ENCODE results near the gene GPHN.
"Not testable (repeated sequence)": the region's sequence is repeated elsewhere in the genome, so short reads cannot be mapped to it uniquely, and the experiment has no call there.

GPHN gene

GRCh38 chr14:66651536-66652220 is 143.7 kb downstream of the GPHN start:
- no peak for DNase-seq (ENCODE audit: low read depth in 1 of 2, low spot score in 1 of 2)

GRCh38 chr14:66652525-66653106 is 144.7 kb downstream of the GPHN start:
- no peak for DNase-seq (ENCODE audit: low read depth in 1 of 2, low spot score in 1 of 2)

GRCh38 chr14:66657780-66658179 is 149.8 kb downstream of the GPHN start:
- no peak for DNase-seq (ENCODE audit: low read depth in 1 of 2, low spot score in 1 of 2)

DNA sequence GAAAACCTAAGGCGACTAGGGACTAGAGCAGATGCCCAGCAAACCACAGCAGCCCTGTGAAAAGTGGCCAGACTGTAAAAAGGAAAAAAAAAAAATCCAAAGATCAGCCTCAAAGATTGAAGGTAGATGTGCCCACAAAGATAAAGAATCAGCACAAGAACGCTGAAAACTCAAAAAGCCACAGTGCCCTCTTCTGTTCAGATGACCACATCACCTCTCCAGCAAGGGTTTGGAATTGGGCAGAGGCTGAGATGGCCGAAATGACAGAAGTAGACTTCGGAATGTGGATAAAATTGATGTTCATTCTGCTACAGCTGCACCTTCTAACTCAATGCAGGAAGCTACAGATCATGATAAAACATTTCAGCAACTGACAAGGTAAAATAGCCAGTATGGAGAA is 154.4 kb downstream of the GPHN start:
- DNase-seq (ENCODE audit: low read depth in 1 of 2, low spot score in 1 of 2): no peak

GRCh38 chr14:66677780-66678179 is 169.8 kb downstream of the GPHN start:
- no peak for DNase-seq (ENCODE audit: low read depth in 1 of 2, low spot score in 1 of 2)

GRCh38 chr14:66680216-66680615 is 172.3 kb downstream of the GPHN start:
- no peak for DNase-seq (ENCODE audit: low read depth in 1 of 2, low spot score in 1 of 2)

DNA sequence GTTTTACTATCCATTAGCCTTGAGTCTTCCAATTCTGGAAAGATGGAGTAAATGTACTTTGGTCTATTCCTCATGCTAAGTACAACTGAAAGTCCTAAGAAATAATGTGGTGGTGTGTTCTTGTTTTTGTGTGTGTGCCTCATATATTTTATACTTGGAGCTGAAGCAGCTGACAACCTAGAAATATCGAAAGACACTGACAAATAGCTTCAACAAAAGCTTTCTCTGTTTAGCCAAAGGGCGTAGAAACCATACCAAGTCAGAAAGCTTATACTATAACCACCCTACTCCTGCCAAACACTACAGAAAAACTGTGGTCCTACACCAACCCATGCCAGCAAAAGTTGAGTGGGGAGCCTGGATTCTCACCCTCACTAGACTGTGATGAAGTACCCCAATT is 188.4 kb downstream of the GPHN start:
- DNase-seq (ENCODE audit: low read depth in 1 of 2, low spot score in 1 of 2): no peak

DNA sequence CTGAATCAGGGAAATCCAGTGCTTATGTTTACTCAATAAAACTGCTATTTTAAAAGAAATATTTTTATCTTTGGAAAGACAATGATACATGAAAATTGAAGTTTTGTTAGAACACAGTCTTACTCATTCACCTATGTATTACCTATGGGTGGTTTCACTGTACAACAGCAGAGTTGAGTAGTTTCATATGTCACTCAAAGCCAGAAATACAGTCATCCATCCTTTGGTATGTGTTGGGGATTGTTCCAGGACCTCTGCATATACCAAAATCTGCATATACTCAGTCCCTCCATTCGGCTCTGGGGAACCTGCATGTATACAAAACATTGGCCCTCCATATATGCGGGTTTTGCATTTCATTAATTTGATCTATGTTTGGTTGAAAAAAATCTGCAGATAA is 190.6 kb downstream of the GPHN start:
- no peak for DNase-seq (ENCODE audit: low read depth in 1 of 2, low spot score in 1 of 2)

GRCh38 chr14:66701813-66702212 is 193.9 kb downstream of the GPHN start:
- DNase-seq (ENCODE audit: low read depth in 1 of 2, low spot score in 1 of 2): no peak

- DNase-seq (ENCODE audit: low read depth in 1 of 2, low spot score in 1 of 2): no peak
These were observed 200.3 kb downstream of the GPHN start for GRCh38 chr14:66708267-66708666.

DNA sequence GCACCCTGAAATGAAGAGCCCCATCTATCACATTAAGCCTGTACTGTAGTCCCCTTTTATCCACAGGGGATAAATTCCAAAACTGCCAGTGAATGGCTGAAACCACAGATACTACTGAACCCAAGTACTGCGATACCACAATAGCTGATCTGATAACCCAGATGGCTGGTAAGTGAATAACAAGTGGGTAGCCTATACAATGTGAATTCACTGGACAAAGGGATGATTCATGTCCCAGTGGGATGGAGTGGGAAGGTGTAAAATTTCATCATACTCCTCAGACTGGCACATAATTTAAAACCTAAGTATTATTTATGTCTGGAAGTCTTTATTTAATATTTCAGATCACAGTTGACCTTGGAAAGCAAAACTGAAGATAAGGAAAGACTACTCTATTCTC is 201.3 kb downstream of the GPHN start:
- DNase-seq (ENCODE audit: low read depth in 1 of 2, low spot score in 1 of 2): no peak

DNA sequence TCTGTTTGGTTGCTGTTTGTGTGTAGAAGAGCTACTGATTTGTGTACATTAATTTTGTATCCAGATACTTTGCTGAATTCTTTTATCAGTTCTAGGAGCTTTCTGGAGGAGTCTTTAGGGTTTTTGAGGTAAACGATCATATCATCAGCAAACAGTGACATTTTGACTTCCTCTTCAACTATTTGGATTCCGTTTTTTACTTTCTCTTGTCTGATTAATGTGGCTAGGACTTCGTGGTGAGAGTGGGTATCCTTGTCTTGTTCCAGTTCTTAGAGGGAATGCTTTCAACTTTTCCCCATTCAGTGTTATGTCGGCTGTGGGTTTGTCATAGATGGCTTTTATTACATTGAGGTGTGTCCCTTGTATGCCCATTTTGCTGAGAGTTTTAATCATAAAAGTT is 206.3 kb downstream of the GPHN start:
- DNase-seq (ENCODE audit: low read depth in 1 of 2, low spot score in 1 of 2): not testable (repeated sequence)

DNA sequence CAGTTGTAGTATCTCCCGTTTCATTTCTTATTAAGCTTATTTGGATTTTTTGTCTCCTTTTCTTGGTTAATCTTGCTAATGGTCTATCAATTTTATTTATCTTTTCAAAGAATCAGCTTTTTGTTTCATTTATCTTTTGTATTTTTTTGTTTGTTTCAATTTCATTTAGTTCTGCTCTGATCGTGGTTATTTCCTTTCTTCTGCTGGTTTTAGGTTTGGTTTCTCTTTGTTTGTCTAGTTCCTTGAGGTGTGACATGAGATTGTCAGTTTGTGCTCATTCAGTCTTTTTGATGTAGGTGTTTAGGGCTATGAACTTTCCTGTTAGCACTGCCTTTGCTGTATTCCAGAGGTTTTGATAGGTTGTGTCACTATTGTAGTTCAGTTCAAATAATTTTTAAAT is 207.4 kb downstream of the GPHN start:
- not testable (repeated sequence) for DNase-seq (ENCODE audit: low read depth in 1 of 2, low spot score in 1 of 2)

DNA sequence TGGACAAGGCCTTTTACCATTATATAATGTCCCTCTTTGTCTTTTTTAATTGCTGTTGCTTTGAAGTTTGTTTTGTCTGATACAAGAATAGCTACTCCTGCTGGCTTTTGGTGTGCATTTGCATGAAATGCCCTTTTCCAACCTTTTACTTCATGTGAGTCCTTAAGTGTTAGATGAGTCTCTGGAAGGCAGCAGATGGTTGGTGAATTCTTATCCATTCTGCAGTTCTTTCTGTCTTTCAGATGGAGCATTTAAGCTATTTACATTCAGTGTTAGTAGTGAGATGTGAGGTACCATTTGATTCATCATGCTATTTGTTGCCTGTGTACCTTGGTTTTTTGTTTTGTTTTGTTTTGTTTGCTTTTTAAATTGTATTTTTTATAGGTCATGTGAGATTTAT is 208.3 kb downstream of the GPHN start:
- DNase-seq (ENCODE audit: low read depth in 1 of 2, low spot score in 1 of 2): no peak

- DNase-seq (ENCODE audit: low read depth in 1 of 2, low spot score in 1 of 2): no peak
These were observed 209.7 kb downstream of the GPHN start for GRCh38 chr14:66717561-66718140.

GRCh38 chr14:66724996-66725395 is 217.0 kb downstream of the GPHN start:
- no peak for DNase-seq (ENCODE audit: low read depth in 1 of 2, low spot score in 1 of 2)

DNA sequence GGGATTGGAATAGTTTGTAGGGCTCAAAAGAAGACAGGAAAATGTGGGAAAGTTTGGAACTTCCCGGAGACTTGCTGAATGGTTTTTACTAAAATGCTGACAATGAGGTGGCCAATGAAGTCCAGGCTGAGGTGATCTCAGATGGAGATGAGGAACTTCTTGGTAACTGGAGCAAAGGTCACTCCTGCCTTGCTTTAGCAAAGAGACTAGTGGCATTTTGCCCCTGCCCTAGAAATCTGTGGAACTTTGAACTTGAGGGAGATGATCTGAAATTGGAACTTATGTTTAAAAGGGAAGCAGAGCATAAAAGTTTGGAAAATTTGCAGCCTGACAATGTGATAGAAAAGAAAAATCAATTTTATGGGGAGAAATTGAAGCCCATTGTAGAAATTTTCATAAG is 223.4 kb downstream of the GPHN start:
- not testable (repeated sequence) for DNase-seq (ENCODE audit: low read depth in 1 of 2, low spot score in 1 of 2)

DNA sequence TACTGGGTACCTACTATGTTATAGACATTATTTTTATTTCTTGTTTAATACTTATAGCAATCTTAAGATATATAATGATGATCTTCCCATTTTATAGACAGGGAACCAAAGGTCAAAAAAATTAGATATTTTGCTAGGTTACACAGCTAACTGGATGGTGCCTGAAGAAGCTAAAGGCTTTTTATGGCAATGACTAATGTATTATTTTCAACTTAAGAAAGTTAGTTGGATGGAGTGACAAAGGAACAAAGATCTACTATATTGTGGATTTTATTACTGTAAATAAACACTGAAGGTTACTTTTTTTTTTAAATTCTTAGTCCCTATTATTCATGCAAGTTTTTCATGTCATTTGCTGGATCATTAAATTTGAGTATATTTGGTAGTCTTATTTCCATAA is 227.9 kb downstream of the GPHN start:
- DNase-seq (ENCODE audit: low read depth in 1 of 2, low spot score in 1 of 2): no peak

- DNase-seq (ENCODE audit: low read depth in 1 of 2, low spot score in 1 of 2): no peak
These were observed 231.9 kb downstream of the GPHN start for GRCh38 chr14:66739826-66740225.

- DNase-seq (ENCODE audit: low read depth in 1 of 2, low spot score in 1 of 2): no peak
These were observed 237.1 kb downstream of the GPHN start for GRCh38 chr14:66745078-66745477.

- DNase-seq (ENCODE audit: low read depth in 1 of 2, low spot score in 1 of 2): no peak
These were observed 238.5 kb downstream of the GPHN start for GRCh38 chr14:66746316-66747006.

DNA sequence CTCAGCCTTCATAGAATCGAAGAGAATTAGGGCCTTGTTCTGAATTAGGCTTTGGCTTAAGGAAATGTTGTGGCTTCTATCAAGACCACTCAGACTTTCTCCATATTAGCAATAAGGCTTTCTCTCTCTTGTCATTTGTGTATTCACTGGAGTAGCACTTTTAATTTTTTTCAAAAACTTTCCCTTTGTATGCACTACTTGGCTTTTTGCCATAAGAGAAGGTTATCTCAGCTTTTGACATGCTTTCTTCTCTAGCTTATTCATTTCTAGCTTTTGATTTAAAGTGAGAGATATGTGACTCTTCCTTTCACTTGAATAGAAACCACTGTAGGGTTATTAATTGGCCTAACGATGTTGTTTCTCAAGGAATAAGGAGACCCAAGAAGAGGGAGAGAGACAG is 244.2 kb downstream of the GPHN start:
- DNase-seq (ENCODE audit: low read depth in 1 of 2, low spot score in 1 of 2): no peak

Measured in activated T-helper 1 cell treated with anti-CD3 and anti-CD28 coated beads, Interleukin-2, amount 50 U/mL, for 16 hours (primary cell).